ENCODE data around the gene AOX1.

GRCh38 chr2:200586644-200586975 is 796 bp downstream of the AOX1 start:
- TF ChIP-seq GATA2 (IDR thresholded peaks at IDR 0.05; ENCODE audit: low read depth, low read length) (no peak), GATA3 (IDR thresholded peaks at IDR 0.05; ENCODE audit: low read depth, low read length) (no peak)
